ENCODE measurements around the gene CCDC3.

- TF ChIP-seq CTCF (IDR thresholded peaks at IDR 0.05): peak in 1 of 3 donors; percentile 23
- TF ChIP-seq POLR2A (IDR thresholded peaks at IDR 0.05): no peak
Observed at GRCh38 chr10:12902135-12902572, 99.4 kb downstream of the CCDC3 start.
